DOHH2 (cell line): ENCODE results near the gene SMAP1.

Experiments used
- EZH2phosphoT487 ChIP-seq: fragments of 200-600 bp; sonication (generic); IDR thresholded peaks from 2 replicates; pipeline ENCODE4 v1.6.1; 2017; ENCODE audit warnings: borderline replicate concordance, mild to moderate bottlenecking, antibody characterized with exemption, low read length, moderate library complexity, mixed read lengths
- TF ChIP-seq, protein P1 (sequence below): fragments of 200-600 bp; sonication (generic); IDR thresholded peaks from one replicate; pipeline ENCODE4 v1.5.1; 2014; ENCODE audit warnings: antibody characterized with exemption, mild to moderate bottlenecking, low read depth, low read length; ENCODE audit not compliant: poor library complexity, severe bottlenecking

DNA sequence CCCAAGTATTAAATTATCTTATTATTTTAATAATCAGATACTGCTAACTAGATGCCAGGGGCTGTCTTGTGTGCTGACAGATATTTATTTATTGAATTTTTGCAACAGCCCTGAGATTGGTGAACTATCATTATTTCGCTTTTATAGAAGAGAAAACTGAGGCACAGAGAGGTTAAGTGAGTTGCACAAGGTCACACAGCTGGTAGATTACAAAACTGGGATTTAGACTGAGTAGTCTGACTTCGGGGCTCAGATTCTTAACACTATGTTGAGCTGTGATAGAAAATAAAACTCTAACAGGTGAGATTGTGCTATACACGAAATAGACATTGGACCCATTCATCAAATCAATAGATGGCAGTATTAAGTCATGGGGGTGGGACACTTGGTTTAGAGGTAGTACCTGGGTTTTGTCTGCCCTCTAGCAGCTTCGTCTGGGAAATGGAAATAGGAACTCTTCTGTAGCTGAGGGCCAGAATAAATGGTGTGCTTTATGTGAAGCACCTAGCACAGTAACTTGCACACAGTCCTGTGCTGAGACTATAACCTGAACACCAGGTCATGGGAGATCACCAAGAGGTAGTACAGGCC lies 175.7 kb downstream of the SMAP1 start:
- TF ChIP-seq, protein P1, sequence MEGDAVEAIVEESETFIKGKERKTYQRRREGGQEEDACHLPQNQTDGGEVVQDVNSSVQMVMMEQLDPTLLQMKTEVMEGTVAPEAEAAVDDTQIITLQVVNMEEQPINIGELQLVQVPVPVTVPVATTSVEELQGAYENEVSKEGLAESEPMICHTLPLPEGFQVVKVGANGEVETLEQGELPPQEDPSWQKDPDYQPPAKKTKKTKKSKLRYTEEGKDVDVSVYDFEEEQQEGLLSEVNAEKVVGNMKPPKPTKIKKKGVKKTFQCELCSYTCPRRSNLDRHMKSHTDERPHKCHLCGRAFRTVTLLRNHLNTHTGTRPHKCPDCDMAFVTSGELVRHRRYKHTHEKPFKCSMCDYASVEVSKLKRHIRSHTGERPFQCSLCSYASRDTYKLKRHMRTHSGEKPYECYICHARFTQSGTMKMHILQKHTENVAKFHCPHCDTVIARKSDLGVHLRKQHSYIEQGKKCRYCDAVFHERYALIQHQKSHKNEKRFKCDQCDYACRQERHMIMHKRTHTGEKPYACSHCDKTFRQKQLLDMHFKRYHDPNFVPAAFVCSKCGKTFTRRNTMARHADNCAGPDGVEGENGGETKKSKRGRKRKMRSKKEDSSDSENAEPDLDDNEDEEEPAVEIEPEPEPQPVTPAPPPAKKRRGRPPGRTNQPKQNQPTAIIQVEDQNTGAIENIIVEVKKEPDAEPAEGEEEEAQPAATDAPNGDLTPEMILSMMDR, result peak; percentile 15
- no peak for TF ChIP-seq EZH2phosphoT487
